ENCODE results near the gene ZNF860. TPM values are rescaled to one million over a fixed set of nuclear protein-coding genes. Genes with fewer than 3 reads are reported as not detected.

ZNF860 gene
- total and polyA plus RNA-seq, 12 donors, result 0.10 to 1.1 (median 0.40) TPM

GRCh38 chr3:31976302-31976701, 5.2 kb upstream of the ZNF860 start:
- intact Hi-C loops (cut with DNase I), result no loop called here

GRCh38 chr3:31977736-31978135, 3.8 kb upstream of the ZNF860 start:
- 66 to 78% (median 76%) methylated on average over 2 of the region's 2 CpGs for WGBS, 4 donors
- DNase-seq, result no peak
- Histone ChIP-seq H3K4me1 (replicated peaks in 1 of 2) (peaks cover 0 to 13% of the 10 kb centered on the region in 2 donors), H3K27ac (no peak overlapping the region), H3K4me3 (no peak overlapping the region), H3K9me3 (replicated peaks in 1 of 3) (no peaks in the 10 kb centered on the region), H3K27me3 (no peaks in the 10 kb centered on the region), H3K36me3 (replicated peaks in 1 of 2) (no peaks in the 10 kb centered on the region)
- no peak for TF ChIP-seq POLR2A (IDR thresholded peaks at IDR 0.05)
- TF ChIP-seq CTCF (IDR thresholded peaks at IDR 0.05), result no peak
- intact Hi-C loops (cut with DNase I), result no loop called here

More at GRCh38 chr3:31976302-31976701, 5.2 kb upstream of the ZNF860 start:
- Histone ChIP-seq H3K9me3 (replicated peaks in 1 of 3) (no peaks in the 10 kb centered on the region), H3K27me3 (no peaks in the 10 kb centered on the region), H3K36me3 (replicated peaks in 1 of 2) (no peaks in the 10 kb centered on the region), H3K4me1 (replicated peaks in 1 of 2) (peaks cover 0 to 13% of the 10 kb centered on the region in 2 donors), H3K4me3 (no peak overlapping the region), H3K27ac (no peak overlapping the region)
- TF ChIP-seq POLR2A (IDR thresholded peaks at IDR 0.05) (no peak), CTCF (IDR thresholded peaks at IDR 0.05) (no peak)
- DNase-seq, result no peak
- 98 to 100% (median 99%) methylated on average over 2 of the region's 2 CpGs for WGBS, 4 donors

GRCh38 chr3:31978553-31978952, 3.0 kb upstream of the ZNF860 start:
- intact Hi-C loops (cut with DNase I), result no loop called here
- H3K36me3 ChIP-seq (replicated peaks in 1 of 2), result no peaks in the 10 kb centered on the region

GRCh38 chr3:31979001-31979697, 2.4 kb upstream of the ZNF860 start:
- intact Hi-C loops (cut with DNase I), result no loop called here
- DNase-seq, result no peak
- Histone ChIP-seq H3K4me1 (replicated peaks in 1 of 2) (peaks cover 0 to 13% of the 10 kb centered on the region in 2 donors), H3K4me3 (no peak overlapping the region), H3K9me3 (replicated peaks in 1 of 3) (no peaks in the 10 kb centered on the region), H3K27me3 (no peaks in the 10 kb centered on the region), H3K27ac (no peak overlapping the region), H3K36me3 (replicated peaks in 1 of 2) (no peaks in the 10 kb centered on the region)
- TF ChIP-seq POLR2A (IDR thresholded peaks at IDR 0.05) (no peak), CTCF (IDR thresholded peaks at IDR 0.05) (no peak)
- WGBS, 4 donors, result 68 to 78% (median 76%) methylated on average over 5 of the region's 5 CpGs

More at GRCh38 chr3:31978553-31978952, 3.0 kb upstream of the ZNF860 start:
- Histone ChIP-seq H3K4me3 (no peak overlapping the region), H3K4me1 (replicated peaks in 1 of 2) (peaks cover 0 to 13% of the 10 kb centered on the region in 2 donors), H3K27me3 (no peaks in the 10 kb centered on the region), H3K27ac (no peak overlapping the region), H3K9me3 (replicated peaks in 1 of 3) (no peaks in the 10 kb centered on the region)
- DNase-seq, result no peak
- 91 to 96% (median 93%) methylated on average over 4 of the region's 4 CpGs for WGBS, 4 donors
- TF ChIP-seq CTCF (IDR thresholded peaks at IDR 0.05), result no peak
- TF ChIP-seq POLR2A (IDR thresholded peaks at IDR 0.05), result no peak

All from adrenal gland (tissue), 12 donors.